NCI-H2227 treated with DMSO at 0.1 percent for 48 hours (cell line): Measurements from ENCODE around the gene JCAD.
"Not testable (repeated sequence)": the region's sequence is repeated elsewhere in the genome, so short reads cannot be mapped to it uniquely, and the experiment has no call there.

Experiments used
- DNase-seq: peaks from one replicate; lab custom pipeline; 2025; lab: John Stamatoyannopoulos, UW

JCAD gene, protein sequence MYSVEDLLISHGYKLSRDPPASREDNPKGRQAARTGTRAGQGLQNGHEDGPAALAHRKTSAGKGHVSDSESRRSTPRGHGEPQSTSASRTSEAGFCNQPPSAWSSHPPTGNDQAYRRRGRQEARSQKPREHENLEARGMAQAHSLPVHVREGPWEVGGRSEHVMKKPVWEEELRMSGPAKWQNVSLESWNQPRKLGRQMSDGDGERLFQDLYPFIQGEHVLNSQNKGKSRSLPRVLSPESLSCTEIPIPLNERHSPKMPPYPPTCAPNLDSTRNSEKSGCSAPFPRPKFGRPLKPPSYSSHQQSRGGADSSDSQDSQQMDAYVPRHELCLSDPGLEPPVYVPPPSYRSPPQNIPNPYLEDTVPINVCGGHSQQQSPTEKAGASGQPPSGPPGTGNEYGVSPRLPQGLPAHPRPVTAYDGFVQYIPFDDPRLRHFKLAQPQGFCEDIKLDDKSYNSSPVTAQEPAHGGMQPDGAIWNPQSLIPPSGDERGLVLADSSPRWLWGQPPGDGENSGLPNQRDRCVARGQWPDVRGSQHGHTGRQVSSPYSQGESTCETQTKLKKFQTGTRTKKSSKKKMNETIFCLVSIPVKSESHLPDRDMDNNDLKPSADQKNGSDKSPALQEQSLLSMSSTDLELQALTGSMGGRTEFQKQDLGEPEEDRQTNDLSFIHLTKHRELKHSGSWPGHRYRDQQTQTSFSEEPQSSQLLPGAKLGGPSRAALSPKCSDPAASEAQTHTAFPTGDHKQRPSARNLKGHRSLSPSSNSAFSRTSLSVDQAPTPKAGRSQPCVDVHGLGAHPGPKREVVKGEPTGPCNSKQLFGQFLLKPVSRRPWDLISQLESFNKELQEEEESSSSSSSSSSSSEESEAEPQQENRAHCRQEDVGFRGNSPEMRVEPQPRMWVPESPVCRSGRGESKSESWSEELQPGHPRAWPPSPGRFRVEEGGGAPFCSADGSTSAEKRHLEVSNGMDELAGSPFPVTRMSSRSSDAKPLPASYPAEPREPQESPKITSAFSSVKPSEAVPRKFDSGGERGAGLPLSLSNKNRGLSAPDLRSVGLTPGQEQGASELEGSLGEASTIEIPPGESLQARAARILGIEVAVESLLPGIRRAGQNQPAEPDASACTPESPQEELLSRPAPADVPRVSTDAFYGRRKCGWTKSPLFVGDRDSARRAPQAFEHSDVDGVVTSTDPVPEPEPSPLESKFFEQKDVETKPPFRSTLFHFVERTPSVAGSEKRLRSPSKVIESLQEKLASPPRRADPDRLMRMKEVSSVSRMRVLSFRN (N-terminal part only)

DNA sequence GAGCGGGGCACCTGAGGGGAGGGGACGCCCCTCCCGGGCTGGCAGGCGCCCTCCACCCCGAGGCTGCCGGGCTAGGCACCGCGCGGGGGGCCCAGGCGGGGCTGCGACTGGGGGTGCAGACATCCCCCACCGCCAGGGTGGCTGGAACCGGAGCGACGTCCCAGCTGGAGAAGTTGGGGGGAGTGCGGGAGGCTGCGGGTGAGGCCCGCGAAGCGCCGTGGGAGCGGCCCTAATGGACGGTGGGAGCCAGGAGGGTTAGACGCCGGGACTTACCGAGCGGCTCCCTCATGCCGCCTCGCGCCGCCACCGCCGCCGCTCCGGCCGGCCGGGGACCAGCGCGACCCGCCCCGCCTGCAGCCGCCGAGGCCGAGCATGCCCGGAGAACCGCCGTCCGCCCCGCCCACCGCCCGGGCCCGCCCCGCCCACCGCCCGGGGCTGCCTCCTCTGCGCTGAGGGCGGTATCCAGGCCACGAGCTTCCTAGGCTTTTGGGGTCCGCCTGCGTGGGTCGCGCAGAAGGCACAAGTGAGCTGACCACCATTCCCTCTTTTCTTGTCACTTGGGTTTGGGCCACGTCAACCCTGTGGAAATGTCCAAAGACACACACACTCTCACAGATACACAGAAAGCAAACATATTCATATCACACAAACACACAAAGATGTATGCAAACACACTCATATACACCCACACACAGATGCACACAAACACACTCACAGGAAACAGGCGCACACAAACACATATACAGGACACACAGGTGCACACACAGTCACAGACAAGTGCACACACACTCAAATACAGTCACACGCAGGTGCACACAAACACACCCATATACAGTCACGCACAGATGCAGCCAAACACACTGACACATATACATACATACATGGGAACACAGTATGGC, at the start of gene JCAD:
Gene JCAD, minus strand, starts transcription at position 378 of the 899 bp plus-strand sequence. CDS start 11,774 bp downstream, outside the sequence.
- peak; percentile 24 for DNase-seq

DNA sequence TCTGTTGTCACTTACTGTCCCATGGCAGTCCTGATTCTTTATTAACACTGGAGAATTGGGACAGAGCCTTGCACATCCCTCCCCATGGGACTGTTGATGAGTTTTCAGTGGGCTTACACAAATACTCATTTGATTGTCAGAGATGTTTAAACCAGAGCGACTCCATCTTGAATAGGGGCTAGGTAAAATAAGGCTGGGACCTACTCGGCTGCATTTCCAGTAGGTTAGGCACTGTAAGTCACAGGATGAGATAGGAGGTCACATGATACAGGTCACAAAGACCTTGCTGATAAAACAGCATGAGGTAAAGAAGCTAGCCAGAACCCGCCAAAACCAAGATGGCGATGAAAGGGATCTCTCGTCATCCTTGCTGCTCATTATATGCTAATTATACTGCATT, 47.6 kb upstream of the JCAD start:
- no peak for DNase-seq

GRCh38 chr10:30103595-30104320, 44.4 kb upstream of the JCAD start:
- DNase-seq = no peak

- DNase-seq = not testable (repeated sequence)
Observed at GRCh38 chr10:30099706-30100105, 40.3 kb upstream of the JCAD start.

DNA sequence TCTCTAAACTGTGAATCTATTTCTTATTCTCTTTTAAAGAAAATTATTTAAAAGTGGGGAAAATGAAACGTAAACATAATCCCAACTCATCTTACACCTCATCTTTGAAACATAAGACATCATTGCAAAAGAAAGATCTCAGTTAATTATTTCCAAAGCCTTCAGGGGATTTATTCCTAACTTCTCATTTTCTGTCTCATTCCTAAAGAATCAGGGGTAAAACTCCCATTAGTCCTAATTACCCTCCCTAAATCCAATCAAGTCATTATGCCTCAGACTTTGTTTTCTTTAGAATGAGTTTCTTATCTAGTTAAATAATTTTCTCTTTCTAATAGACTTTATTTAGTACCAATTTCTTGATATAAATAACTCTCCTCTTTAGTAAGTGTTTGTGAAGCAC, 39.7 kb upstream of the JCAD start:
- no peak for DNase-seq

GRCh38 chr10:30098629-30099028, 39.2 kb upstream of the JCAD start:
- no peak for DNase-seq

DNA sequence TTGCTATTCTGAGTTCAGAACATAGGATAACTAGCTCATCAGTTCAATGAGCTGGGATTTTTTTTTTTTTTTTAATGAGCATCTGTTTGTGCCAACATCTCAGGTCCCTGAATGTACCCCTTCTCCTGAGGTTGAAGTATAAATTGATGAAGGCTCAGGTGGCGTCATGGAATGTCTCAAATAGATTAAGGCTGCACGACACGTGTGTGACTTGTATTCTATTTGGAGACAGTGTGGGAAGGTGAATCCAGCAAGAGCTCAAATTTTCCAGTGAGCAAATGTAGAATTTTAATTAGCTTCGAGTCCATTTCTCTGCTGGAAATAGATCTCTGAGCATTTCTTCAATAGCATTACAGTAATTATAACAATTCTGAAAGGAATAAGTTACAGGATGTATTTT, 37.2 kb upstream of the JCAD start:
- DNase-seq = no peak

- DNase-seq = no peak
Observed at GRCh38 chr10:30095631-30096422, 36.4 kb upstream of the JCAD start.

GRCh38 chr10:30094601-30095000, 35.2 kb upstream of the JCAD start:
- DNase-seq = no peak

DNA sequence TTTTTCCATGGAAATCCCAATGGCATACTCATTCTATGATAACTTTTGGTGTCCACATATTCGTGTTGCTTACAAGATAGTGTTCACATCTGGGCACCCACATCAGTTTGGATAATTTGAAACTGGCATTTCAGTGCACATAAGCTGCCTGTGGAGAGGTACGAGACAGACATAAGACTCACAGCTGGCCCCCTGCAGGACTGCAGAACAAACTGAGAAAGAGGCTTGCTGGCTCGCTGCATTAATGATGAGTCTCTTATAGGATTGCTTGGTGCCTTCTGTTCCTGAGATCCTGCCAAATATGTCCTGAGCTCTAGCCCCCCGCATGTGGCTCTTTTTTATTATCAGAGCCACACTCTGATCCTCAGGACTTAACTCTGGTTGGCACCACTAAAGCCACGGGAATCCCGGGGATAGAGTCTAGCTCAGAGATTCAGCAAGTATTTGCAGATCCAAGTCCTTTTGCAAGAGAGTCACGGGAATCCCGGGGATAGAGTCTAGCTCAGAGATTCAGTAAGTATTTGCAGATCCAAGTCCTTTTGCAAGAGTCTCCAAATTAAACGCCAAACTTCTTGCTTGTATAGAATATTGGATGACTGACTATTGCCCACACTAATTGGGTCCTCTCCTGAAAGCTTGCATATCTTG, 34.0 kb upstream of the JCAD start:
- DNase-seq = no peak

- DNase-seq = no peak
Observed at GRCh38 chr10:30092151-30092790, 32.9 kb upstream of the JCAD start.

DNA sequence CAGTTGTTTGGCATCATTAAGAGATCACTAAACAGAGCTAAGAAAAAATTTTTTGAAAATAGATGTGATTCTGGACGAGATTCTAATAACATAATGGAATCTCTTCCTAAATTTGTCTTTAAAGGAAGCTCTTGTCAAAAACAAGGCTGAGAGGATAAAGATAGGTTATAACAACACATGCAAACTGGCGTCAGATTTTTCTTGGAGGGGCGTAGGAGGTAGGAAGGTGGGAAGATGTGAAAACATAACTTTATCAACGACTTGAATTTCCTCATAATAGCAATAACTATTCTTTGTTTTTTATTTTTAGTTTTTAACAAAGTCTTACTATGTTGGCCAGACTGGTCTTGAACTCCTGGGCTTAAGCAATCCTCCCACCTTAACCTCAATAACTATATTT, 31.8 kb upstream of the JCAD start:
- no peak for DNase-seq

DNA sequence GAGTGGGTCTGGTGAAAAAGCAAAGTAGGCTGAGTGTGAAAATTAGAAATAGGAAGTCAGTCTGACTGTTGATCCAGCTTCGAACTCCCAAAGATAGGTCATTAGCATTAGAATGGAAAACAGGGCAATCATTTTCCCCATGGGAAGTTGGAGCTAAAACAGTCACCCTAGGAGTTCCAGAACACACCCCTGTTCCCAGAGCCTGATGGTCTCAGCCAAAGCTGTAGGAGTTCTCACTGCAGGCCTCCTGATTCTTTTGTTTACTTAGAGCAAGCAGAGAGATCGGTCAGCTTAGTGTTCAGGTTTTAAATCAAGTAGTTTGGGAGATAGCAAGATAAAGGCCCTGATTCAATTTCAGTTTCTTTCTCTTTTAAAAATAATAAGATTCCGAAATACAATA, 28.8 kb upstream of the JCAD start:
- DNase-seq = no peak

DNA sequence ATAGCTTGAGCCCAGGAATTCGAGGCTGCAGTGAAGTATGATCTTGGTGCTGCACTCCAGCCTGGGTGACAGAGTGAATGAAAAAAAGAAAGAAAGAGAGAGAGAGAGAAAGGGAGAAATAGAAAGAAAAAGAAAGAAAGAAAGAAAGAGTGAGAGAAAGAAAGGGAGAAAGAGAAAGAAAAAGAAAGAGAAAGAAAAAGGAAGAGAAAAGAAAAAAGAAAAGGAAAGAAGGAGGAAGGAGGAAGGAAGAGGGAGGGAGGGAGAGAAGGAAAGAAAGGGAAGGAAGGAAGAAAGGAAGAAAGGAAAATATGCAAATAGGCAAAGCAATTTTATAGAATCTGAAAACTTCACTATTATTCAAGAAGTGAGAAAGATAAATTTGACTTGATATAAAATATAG, 24.5 kb upstream of the JCAD start:
- no peak for DNase-seq

GRCh38 chr10:30081182-30081581, 21.8 kb upstream of the JCAD start:
- DNase-seq = no peak

DNA sequence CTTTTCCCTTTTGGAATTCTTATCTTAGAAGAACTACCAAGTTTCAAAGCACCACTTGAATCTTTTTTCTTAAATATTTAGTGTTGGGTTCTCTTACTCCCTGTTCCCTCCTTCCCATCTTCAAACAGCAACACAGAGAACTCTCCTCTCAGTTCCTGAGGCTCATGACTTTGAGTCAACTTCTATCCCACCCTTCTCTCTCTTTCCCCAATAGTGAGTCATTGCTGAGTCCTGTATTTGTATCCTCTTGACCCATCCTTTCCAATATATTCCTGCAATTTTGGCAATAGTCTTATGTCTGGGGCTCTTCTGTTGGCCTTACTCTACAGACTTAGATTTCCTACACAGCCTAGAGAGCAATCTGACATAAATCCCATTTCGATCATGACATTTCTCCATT, 20.8 kb upstream of the JCAD start:
- DNase-seq = no peak

DNA sequence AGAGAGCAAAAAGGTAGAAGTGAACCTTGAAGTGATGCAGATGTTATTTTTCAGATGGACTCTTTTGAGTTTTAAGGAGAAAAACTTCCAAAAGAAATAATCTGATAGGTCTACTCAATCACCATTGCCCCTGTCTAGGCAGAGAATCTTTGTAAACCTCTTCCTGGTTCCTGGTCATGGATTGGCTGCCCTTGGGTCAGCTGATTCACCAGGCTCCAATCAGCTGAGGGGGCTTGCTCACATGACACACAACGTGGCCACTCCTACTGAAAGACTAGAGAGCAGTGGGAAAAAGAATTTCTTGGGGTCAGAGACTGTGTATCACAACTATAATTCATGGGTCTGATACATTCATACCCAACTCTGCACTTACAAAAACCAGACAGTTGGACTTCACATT, 20.0 kb upstream of the JCAD start:
- DNase-seq = no peak

DNA sequence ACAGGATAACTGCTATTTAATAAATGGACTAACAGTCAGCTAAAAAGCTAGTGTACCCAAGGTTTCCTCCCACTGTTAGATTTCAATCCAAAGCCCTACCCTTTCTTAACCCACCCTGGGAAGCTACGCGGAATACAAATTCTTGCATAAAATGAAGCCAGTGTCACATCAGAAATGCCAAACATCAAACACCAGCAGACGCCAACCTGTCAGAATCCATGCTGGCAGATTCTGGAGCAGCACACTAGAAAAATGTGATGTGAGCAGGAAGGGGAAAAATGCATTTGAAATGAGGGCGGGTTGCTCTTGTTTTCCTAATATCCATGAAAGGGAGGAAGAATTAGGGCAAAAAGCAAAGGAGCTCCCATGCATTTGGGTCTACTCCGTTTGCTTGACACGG, 16.1 kb upstream of the JCAD start:
- DNase-seq = no peak

DNA sequence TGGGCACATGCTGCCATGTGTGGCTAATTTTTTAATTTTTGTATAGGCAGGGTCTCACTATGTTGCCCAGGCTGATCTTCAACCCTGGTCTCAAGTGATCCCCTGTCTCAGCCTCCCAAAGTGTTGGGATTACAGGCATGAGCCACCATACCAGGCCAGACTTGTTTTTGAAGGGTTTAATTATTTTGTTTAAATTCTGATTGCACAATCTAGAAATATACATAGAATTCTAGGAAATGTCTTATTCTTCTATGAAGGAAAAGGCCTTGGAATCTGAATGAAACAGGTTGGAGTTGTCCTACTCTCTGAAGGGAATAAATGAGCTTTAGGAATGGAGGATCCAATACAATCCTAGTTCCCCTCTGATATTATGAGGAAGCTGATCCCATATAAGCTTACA, 15.5 kb upstream of the JCAD start:
- DNase-seq = no peak
